Amniotic stem cell (primary cell): ENCODE results near the gene BOC.
"Not testable (repeated sequence)": the region's sequence is repeated elsewhere in the genome, so short reads cannot be mapped to it uniquely, and the experiment has no call there.

Source experiments
- DNase-seq: peaks from one replicate; lab custom pipeline; 2025; lab: John Stamatoyannopoulos, UW

Gene BOC, protein sequence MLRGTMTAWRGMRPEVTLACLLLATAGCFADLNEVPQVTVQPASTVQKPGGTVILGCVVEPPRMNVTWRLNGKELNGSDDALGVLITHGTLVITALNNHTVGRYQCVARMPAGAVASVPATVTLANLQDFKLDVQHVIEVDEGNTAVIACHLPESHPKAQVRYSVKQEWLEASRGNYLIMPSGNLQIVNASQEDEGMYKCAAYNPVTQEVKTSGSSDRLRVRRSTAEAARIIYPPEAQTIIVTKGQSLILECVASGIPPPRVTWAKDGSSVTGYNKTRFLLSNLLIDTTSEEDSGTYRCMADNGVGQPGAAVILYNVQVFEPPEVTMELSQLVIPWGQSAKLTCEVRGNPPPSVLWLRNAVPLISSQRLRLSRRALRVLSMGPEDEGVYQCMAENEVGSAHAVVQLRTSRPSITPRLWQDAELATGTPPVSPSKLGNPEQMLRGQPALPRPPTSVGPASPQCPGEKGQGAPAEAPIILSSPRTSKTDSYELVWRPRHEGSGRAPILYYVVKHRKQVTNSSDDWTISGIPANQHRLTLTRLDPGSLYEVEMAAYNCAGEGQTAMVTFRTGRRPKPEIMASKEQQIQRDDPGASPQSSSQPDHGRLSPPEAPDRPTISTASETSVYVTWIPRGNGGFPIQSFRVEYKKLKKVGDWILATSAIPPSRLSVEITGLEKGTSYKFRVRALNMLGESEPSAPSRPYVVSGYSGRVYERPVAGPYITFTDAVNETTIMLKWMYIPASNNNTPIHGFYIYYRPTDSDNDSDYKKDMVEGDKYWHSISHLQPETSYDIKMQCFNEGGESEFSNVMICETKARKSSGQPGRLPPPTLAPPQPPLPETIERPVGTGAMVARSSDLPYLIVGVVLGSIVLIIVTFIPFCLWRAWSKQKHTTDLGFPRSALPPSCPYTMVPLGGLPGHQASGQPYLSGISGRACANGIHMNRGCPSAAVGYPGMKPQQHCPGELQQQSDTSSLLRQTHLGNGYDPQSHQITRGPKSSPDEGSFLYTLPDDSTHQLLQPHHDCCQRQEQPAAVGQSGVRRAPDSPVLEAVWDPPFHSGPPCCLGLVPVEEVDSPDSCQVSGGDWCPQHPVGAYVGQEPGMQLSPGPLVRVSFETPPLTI

DNA sequence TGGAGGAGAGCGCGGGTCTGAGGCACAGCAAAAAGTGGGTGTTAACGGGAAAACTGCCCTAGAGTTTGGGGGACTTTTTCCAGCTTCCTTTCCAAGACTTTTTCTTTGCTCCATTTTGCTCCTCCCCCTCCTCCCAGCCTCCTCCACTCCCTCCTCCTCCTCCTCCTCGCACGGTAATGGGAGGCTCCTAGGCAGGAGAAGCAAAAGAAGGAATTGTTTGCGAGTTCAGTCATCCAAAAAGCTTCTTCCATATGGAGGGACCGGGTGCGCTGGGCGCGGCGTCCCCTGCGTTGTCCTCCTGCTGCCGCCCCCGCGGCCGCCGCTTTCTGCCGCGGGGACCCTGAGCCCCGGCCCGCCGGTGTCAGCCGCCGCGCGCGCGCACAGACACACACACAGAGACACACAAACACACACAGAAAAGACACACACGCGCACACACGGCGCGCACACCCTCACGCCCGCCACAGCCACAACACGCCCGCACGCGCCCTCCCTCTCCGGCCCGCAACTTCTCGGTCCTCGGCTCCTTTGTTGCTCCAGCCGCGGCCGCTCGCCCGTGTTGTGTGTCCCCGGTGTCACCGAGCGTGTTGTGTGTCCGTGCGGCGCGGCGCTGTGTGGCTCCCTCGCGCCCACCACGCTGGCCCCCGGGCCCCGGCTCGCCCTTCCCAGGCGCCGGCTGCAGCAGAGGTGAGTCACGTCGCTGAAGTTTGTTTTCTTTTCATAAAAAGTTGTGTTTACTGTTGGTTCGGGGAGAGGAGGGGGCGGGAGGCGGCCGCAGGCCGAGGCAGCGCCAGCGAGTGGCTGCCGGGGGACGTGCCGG, at the start of gene BOC:
TSS of gene BOC (plus strand) at position 228 of the 820 bp plus-strand sequence. CDS start 38,246 bp downstream, outside the sequence.
- peak; percentile 49 for DNase-seq

DNA sequence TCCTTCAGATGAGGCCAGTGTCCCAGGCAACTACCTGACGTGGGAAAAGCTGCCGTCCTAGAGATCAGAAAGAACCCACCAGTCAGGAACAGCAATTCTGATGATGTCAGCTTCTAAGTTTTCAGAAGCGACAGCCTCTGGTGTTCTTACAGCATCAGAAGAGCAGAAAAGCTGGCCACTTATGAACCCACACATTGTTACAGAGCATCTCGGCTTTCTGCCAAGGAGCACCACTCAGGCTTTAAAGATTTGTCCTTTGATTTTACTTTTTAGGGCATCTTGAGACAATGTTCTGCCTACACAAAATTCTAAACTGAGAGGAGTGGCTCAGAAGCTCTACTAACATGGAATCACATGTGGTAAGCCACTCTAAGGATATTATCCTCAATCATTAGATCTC, 49.7 kb upstream of the BOC start:
- no peak for DNase-seq

DNA sequence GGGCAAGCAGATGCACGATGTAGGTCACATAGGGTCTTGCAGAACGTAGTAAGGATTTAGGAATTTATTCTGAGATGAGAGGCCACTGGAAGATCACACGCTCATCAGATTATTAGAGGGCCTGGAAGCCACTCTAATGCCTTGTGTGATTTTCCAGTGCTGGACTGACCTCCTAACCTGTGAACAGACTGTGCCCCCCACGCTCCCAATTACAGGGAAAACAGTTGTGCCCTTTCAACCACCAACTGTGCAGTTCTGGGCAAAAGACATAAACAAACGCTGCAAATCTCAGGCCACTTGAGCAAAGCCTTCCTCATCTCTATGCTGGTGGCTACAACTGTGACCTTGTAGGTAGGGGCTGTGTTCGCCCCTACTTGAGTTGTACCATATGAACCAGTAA, 48.2 kb upstream of the BOC start:
- no peak for DNase-seq

DNA sequence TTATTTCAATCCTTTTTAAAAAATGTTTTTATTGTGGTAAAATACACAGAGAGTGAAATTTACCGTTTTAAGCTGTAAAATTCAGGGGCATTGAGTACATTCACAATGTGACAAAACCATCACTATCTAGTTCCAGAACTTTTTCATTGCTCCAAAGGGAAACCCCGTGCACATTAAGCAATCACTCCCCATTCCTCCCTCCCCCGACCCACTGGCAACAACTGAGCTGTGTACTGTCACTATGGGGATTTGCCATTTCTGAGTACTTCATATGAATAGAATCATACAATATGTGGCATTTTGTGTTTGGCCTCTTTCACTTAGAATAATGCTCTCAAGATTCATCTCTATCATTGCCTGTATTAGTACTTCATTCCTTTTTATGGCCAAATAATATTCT, 45.5 kb upstream of the BOC start:
- DNase-seq: no peak

DNA sequence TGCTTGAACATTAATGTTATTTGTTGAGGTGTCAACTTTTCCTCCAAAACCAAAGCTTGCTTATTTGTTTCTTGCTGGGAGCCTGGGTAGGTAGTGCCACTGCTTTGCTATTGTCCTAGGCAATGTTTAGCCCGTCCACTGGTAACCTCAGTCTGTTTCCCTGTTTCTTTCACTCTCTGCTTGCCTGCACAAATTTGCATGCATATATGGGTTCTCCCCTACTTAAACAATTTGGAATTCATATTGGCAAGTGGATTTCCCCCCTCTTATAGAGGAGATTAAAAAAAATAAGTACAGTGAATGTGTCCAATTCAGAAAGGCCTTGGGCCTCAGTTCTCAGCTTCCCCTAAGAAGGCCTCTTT, 45.0 kb upstream of the BOC start:
- DNase-seq: no peak

DNA sequence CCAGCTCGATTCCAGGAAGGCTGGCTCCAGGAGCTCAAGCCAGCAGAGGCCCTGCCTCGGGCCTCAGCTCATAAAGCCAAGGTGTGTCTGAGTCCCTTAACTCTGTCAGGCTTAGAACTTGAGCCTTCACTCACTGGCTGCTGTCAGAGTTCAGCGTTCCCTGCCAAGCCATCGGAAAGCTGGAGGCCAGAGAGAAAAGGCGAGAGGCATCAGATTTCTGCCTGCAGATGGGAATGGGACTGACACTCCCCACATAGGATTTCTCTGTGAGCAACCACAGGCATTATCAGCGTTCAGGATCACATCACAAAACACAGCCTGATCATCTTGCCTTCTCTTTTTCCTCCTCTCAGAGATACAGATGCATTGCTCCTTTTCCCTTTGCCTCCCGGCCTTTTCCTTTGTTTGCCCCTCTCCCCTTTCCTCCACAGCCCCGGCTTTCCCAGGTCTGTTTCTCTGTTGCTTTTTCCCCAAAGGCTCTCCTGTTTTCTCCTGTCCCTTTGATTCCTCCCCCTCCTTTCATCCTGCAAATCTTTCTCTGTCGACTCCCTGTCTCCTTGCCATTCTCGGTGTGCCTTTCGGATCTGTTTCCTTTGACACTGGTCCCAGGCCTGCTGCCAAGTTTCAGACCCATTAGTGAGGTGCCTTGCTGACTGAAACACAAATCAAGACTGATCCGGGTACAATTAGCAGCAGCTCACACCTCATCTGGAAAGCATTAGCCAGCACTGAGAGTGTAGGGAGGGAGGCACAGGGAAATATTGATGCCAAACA, 44.5 kb upstream of the BOC start:
- DNase-seq: peak; percentile 21

DNA sequence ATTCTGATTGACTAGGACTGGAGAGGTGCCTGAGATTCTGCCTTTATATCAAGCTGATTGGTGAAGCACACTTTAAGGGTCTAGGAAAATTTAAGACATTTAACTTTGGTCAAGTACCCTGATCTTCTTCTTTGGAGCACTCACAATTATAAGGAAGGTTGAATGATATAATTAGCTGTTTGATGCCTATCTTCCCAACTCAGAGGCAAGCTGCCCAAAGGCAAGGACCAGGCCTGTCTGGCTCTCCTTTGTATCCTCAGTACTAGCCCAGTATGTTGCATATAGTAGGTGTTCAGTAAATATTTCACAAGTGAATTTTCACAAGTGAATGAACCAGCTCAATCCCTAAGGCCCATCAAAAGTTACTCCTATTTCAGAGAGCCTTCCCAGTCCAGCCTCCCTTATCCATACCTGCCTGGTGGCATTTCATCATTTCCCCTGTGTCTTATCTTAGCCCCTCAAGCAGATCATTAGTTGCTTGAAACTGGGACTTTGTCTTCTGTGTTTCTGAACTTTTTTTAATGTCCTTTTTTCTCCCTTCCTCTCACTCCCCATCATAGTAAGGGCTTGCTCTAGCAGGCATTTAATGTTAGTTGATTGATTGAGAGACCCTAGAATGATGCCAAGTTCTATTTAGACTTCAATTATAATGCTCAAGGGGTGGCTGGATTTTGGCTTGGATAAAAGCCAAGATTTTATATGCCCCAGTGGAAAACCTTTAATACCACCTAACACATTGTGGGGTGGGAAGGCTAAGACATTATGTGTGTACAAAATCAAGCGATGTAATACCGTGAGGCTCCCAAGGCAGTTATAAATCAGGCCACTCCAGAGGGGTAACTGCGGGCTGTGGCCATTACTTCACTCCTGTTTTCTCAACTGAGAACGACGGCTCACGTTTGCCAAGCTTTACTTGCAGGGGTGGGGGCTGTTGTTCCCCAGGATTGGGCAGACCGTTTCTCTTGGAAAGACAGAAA, 43.2 kb upstream of the BOC start:
- no peak for DNase-seq

DNA sequence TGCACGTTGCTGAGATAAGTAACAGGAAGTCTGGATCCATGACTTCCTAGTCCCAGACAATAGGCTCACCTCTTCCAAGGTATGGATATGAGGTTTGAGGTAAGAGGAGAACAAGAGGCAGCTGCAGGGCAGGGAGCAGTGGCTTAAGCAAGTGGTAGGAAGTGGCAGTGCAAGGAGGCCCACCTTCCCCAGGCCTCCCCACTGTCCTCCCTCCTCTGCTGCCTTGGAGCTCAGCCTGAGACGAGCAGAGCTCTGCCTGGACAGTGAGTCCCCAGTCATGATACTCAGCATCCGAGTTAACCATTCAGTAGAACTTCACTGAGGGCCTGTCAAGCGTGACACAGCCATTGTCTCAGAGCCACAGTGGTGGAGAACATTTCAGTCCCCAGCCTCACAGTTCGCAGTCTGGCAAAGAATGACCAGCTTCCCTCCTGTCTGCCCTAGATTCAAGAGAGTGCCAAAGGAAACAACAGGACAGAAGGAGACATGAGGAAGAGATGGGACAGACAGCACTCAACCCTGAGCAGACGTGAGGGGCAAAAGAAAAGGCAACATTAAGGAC, 41.4 kb upstream of the BOC start:
- no peak for DNase-seq

DNA sequence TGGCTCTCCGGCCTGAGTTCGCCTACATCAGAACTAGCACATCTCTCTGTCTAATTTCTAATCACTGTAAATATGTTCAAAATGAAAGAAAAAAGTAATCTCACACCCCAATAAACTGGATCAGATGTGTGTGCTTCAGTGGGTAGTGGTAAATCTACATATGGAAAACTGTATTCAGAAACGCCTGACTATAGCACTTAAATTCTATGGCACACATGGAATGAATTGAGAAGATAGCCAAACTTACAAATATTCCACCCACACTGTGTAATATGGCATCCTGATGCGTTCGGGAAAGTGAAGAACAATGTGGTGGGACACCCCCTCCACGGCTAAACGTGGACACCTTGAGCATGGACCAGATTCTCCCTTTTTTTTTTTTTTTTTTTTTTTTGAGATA, 40.6 kb upstream of the BOC start:
- no peak for DNase-seq

DNA sequence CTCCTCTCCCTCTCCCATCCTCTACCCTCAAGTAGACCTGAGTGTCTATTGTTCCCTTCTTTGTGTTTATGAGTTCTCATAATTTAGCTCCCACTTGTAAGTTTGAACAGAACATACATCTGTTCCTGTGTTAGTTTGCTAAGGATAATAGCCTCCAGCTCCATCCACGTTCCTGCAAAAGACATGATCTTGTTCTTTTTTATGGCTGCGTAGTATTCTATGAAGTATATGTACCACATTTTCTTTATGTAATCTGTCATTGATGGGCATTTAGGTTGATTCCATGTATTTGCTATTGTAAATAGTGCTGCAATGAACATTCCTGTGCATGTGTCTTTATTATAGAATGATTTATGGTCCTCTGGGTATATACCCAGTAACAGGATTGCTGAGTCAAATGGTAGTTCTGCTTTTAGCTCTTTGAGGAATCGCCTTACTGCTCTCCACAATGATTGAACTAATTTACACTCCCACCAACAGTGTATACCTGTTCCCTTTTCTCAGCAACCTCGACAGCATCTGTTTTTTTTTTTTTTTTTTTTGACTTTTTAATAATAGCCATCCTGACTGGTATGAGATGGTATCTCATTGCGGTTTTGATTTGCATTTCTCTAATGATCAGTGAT, 39.6 kb upstream of the BOC start:
- not testable (repeated sequence) for DNase-seq

DNA sequence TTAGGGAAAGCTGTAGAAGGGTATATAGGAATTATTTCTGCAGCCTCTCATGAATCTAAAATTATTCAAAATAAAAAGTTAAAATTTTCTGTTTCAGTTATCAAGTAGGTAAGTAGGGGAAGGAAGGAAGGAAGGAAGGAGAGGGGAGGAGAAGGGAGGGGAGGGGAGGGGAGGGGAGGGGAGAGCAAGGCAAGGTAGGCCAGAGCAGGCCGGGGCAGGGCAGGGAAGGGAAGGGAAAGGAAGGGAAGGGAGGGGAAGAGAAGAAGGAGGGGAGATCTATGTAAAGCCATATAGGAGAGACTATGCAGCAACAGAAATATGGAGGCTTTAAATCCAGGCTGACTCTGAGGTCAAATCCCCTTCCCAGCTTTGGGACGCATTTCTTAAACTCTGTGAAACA, 38.3 kb upstream of the BOC start:
- DNase-seq: no peak

DNA sequence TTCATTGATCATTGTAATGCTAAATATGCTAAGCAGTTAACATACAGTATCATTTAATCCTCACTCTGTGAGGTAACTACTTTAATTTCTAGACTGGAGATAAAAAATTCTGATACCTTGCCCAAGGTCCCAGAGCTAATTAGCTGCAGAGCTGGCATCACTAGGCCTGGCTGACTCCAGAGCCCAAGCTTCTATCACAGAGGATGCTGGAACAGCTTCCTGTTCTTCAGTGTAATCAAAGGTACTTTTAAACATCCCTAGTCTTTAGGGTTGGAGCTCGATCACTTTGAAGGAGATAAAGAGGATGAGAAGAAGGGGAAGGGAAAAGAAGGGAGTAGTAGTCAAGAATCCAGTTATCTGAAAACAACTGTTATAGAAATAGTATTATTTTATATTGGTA, 37.1 kb upstream of the BOC start:
- no peak for DNase-seq

DNA sequence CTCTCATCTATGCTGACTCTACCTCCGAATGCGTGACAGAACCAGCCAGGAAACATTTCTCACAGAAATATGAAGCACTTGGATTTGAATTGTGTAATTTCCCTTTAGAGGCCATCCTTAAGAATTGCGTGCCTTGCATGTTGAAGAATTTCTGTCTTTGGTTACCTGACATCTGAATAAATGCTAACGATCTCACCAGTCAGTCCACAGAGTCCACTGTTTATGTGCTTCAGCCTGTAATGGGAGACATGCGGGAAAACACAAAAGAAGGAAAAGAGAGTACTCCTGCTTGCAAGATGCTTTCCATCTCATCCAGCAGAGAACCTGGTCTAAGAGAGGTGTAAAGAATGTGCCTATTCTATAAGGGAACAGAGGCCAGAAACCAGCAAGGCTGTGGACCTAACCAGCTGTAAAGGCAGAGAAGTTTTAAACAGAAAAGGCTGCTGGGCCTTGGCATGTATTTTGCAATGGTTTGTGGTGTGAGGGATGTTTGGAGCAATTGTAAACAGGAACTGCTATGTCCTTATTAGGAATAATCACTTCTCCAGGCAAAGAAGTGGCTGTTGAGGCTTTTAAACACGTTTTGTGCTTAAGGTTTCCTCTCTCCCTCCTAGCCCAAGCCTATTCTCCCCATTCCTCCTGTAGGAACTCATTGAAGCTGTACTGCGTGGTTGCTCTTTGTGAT, 36.4 kb upstream of the BOC start:
- DNase-seq: no peak

DNA sequence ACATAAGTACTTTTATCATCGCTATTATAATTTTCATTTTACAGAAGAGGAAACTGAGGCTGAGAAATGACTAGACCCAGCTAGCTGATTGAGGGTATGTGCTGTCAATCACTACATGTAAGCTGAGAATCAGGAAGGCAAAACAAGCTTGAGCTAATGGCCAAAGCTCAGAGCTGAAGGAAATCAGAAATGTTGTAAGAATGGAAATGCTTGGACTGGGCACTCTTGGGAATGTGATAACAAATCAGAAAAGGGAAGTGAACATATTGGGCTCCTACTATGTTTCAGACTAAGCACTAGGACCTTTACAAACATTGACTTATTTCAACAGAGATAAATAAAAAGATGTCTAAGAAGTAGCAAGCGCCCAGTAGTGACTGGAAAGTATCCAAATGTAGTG, 33.8 kb upstream of the BOC start:
- DNase-seq: no peak

DNA sequence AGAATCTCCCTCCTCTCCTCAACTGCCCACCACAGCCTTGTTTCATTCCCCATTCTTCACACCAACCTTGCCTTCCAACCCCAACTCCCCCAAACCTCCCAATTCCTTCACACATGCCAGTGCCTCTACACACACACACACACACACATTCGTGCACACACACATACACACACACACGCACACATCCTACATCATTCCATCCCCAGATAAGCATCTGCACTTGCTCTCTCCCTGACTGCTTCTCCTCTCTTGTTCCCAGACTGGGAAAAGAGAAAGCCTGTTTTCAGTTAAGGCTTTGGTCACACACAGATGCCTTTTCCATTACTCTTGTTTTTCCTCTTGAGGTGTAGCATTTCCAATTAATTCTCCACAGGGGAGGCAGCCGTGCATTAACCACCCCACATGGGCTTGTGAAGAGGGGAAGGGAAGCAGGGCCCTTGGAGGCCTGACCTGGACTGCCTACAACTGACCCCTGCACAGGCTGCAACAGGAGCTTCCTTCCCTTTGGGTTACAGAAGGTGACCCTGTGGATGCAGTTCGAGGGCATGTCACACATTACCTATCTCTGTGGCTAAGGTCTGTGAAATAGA, 32.0 kb upstream of the BOC start:
- DNase-seq: no peak

DNA sequence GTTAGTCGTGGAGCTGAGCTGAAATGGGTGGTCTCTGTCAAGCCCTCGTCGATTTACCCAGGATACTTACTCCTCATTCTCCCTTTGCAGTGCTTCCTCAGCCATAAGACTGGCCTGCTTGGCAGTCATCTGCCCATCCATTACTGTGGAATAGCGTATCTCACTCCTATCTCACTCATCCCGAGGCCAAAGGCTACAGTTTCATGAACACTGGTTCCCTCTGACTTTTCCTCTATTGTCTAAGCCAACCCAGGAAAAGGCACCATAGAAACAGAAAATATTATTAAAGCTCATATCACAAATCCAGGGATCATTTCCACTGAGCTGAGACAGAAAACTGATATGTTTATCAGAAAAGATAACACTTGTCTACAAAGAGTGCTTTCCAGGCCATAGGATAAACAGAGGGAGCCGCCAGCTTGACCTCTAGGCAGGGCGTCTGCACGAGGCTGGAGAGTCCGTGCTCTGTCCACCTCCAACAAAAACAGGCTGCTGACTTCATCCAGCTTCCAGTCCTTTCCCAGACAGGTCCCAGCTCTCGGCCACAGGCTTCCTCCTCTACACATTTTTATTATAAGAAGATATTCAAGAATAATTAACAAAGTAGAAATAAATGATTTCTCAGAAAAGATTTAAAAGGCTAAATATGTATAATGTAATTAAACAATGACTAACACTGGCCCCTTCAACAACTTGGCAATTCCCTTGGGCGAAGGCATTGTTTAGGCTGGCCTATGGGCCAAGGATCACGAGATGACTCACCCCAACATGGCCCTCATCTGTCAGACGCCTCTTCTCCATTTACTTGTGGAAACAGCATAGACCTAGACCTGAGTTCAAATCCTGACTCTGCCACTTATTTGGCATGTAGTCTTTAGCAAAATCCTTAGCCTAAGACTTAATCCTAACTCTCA, 27.4 kb upstream of the BOC start:
- no peak for DNase-seq

DNA sequence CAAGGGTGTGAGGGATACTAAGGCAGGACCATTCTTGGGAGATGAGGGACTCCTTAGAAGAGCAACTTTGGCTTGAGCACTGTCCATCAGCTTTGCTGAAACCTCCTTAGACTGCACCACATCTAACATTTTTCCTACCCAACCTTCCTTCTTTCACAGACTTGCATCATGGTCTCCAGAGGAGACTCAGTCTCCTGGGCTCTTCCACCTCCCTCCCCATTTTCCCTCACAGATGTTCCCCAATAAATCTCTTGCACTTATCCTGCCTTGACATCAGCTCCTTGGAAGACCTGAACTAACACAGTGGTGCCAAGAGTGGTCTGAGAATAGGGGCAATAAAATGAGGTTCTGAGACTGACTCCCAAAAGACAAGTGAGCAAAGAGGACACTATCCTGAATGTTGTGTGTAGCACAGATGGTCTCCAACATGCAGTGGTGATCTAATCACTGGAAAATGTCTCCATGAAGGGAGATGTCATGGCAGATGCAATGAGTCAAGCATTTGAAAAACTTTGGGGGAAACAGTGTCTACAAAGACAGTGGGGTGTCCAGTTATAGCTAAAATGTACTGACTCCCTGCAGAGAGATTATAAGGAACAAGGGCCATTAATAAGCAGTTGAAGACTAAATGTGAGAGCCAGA, 26.0 kb upstream of the BOC start:
- no peak for DNase-seq
